ENCODE data around the gene PLA1A.

GRCh38 chr3:119630880-119631329, 33.2 kb downstream of the PLA1A start:
- TF ChIP-seq EZH2 (IDR thresholded peaks at IDR 0.05; ENCODE audit: insufficient read depth, poor library complexity, severe bottlenecking) = no peak
- no peak for TF ChIP-seq EZH2phosphoT487 (IDR thresholded peaks at IDR 0.05; ENCODE audit: insufficient read depth, low read depth)

All from GM23248 (cell line).